ENCODE results near the gene BHLHA15.

The BHLHA15 gene

DNA sequence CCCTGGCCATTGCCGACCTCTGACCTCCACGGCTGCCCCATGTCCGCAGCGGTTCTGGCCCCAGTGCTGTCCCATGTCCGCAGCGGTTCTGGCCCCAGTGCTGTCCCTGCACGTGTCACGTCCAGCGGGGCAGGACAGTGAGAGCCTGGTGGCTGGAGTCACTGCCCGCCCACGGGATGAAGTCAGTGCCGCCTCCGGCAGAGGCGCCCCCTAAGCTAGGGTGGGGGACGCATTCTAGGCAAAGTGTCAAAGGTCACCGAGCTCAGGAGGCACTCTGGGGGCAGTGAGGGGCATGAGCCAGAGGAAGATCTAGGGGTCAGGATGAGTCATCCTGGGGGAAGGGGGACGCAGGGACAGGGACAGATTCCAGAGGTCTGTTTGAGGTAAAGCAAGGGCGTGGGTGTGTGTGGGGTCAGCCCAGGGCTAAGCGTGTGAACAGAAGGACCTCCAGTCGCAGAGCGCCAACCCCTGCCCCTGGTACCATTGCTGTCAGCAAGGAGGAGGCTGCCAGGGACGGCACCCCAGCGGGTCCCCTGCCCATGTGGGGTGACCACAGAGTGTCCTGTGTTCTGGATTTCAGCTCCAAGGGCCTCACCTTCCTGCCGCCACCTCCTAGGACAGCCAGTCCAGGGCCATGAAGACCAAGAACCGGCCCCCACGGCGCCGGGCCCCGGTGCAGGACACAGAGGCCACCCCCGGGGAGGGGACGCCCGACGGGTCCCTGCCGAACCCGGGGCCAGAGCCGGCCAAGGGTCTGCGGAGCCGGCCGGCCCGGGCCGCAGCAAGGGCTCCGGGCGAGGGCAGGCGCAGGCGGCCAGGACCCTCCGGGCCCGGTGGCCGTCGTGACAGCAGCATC, 665 bp downstream of the BHLHA15 start:
- no peak for TF ChIP-seq SIN3A (IDR thresholded peaks at IDR 0.05; ENCODE audit: borderline replicate concordance, insufficient read depth, low read length)
- no peak for TF ChIP-seq POLR2AphosphoS5 (IDR thresholded peaks at IDR 0.05; ENCODE audit: low read depth, low read length)
- no peak for TF ChIP-seq TAF1 (IDR thresholded peaks at IDR 0.05; ENCODE audit: borderline replicate concordance, insufficient read depth, low read length)
- TF ChIP-seq FOXP2 (optimal IDR thresholded peaks at IDR 0.05; ENCODE audit: borderline replicate concordance, extremely low read depth, extremely low read length, insufficient read depth) = no peak
- TF ChIP-seq, protein P1, sequence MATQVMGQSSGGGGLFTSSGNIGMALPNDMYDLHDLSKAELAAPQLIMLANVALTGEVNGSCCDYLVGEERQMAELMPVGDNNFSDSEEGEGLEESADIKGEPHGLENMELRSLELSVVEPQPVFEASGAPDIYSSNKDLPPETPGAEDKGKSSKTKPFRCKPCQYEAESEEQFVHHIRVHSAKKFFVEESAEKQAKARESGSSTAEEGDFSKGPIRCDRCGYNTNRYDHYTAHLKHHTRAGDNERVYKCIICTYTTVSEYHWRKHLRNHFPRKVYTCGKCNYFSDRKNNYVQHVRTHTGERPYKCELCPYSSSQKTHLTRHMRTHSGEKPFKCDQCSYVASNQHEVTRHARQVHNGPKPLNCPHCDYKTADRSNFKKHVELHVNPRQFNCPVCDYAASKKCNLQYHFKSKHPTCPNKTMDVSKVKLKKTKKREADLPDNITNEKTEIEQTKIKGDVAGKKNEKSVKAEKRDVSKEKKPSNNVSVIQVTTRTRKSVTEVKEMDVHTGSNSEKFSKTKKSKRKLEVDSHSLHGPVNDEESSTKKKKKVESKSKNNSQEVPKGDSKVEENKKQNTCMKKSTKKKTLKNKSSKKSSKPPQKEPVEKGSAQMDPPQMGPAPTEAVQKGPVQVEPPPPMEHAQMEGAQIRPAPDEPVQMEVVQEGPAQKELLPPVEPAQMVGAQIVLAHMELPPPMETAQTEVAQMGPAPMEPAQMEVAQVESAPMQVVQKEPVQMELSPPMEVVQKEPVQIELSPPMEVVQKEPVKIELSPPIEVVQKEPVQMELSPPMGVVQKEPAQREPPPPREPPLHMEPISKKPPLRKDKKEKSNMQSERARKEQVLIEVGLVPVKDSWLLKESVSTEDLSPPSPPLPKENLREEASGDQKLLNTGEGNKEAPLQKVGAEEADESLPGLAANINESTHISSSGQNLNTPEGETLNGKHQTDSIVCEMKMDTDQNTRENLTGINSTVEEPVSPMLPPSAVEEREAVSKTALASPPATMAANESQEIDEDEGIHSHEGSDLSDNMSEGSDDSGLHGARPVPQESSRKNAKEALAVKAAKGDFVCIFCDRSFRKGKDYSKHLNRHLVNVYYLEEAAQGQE (IDR thresholded peaks at IDR 0.05; ENCODE audit: insufficient read depth in 1 of 2, low read depth in 2 of 2, low read length in 2 of 2) = no peak

DNA sequence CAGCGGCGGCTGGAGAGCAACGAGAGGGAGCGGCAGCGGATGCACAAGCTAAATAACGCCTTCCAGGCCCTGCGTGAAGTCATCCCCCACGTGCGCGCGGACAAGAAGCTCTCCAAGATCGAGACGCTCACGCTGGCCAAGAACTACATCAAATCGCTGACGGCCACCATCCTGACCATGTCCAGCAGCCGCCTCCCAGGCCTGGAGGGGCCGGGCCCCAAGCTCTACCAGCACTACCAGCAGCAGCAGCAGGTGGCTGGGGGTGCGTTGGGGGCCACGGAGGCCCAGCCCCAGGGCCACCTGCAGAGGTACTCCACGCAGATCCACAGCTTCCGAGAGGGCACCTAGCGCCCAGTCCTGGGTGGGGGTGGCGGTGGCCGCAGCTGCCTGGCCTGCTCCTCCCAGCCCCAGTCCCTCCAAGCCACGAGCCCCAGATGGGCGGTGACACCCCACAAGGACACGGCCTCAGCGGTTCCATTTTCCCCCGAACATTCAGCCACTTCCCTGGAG, 1.3 kb downstream of the BHLHA15 start:
- TF ChIP-seq TAF1 (IDR thresholded peaks at IDR 0.05; ENCODE audit: borderline replicate concordance, insufficient read depth, low read length) = no peak
- TF ChIP-seq, protein P1 (IDR thresholded peaks at IDR 0.05; ENCODE audit: insufficient read depth in 1 of 2, low read depth in 2 of 2, low read length in 2 of 2) = no peak
- no peak for TF ChIP-seq FOXP2 (optimal IDR thresholded peaks at IDR 0.05; ENCODE audit: borderline replicate concordance, extremely low read depth, extremely low read length, insufficient read depth)

- TF ChIP-seq TAF1 (IDR thresholded peaks at IDR 0.05; ENCODE audit: borderline replicate concordance, insufficient read depth, low read length) (no peak), FOXP2 (optimal IDR thresholded peaks at IDR 0.05; ENCODE audit: borderline replicate concordance, extremely low read depth, extremely low read length, insufficient read depth) (no peak), SIN3A (IDR thresholded peaks at IDR 0.05; ENCODE audit: borderline replicate concordance, insufficient read depth, low read length) (no peak), POLR2AphosphoS5 (IDR thresholded peaks at IDR 0.05; ENCODE audit: low read depth, low read length) (no peak)
- TF ChIP-seq, protein P1 (IDR thresholded peaks at IDR 0.05; ENCODE audit: insufficient read depth in 1 of 2, low read depth in 2 of 2, low read length in 2 of 2) = no peak
Observed at GRCh38 chr7:98213296-98213887, 2.2 kb downstream of the BHLHA15 start.

- no peak for TF ChIP-seq SIN3A (IDR thresholded peaks at IDR 0.05; ENCODE audit: borderline replicate concordance, insufficient read depth, low read length)
- no peak for TF ChIP-seq POLR2AphosphoS5 (IDR thresholded peaks at IDR 0.05; ENCODE audit: low read depth, low read length)
- no peak for TF ChIP-seq TAF1 (IDR thresholded peaks at IDR 0.05; ENCODE audit: borderline replicate concordance, insufficient read depth, low read length)
- TF ChIP-seq, protein P1 (IDR thresholded peaks at IDR 0.05; ENCODE audit: insufficient read depth in 1 of 2, low read depth in 2 of 2, low read length in 2 of 2) = no peak
- TF ChIP-seq FOXP2 (optimal IDR thresholded peaks at IDR 0.05; ENCODE audit: borderline replicate concordance, extremely low read depth, extremely low read length, insufficient read depth) = no peak
Observed at GRCh38 chr7:98213888-98214810, 2.9 kb downstream of the BHLHA15 start.
